HepG2 (cell line): ENCODE results near the gene ARID5B. TPM values are rescaled to one million over a fixed set of nuclear protein-coding genes. Genes with fewer than 3 reads are reported as not detected.

Experiments
- ATAC-seq: fragments of 200-7000 bp; cut with Tn5 transposase; 3 replicates; pipeline ENCODE4 v1.9.1; 2020; ENCODE audit warnings: mild to moderate bottlenecking, moderate library complexity
- BruUV-seq: library from RNA; stranded (reverse); fragments of 400-500 nt; replicated peaks from 2 replicates; lab custom pipeline; 2021; lab: Mats Ljungman, UMichigan
- CTCF ChIA-PET: fragments of 300-600 bp; formaldehyde crosslinking; extraction: SDS; loops from one replicate; lab custom pipeline; 2021; ENCODE audit warnings: low total read pairs, inconsistent platforms, low intra/inter-chr PET ratio; lab: Yijun Ruan, JAX
- POLR2A ChIA-PET: fragments of 350-600 bp; sonication (Branson Sonifier 250); formaldehyde crosslinking; loops from one replicate; lab custom pipeline; 2020; ENCODE audit warnings: antibody characterized with exemption, inconsistent platforms; lab: Yijun Ruan, JAX
- DNase-seq: peaks from one replicate; pipeline ENCODE4 v3.0.0-alpha.2; 2015; ENCODE audit warnings: low spot score
- FAIRE-seq: peaks from 3 replicates; lab custom pipeline; 2011; peaks lifted over from hg19 to GRCh38; lab: Jason Lieb, UNC
- H2AFZ ChIP-seq: one replicate; pipeline ENCODE4 v1.6.1; 2011; ENCODE audit warnings: low read length, inconsistent platforms
- H3K27ac ChIP-seq: fragments of 300-600 bp; 3 replicates; pipeline ENCODE4 v1.8.0; 2011; ENCODE audit warnings: mixed run types, mild to moderate bottlenecking, mixed read lengths, low read length, inconsistent platforms; ENCODE audit not compliant: insufficient read depth; ENCODE audit errors: extremely low read length
- H3K27me3 ChIP-seq, 2 experiments: fragments of 200-600 bp in 1 of 2; 2 replicates in 1 of 2; 3 replicates in 1 of 2; pipeline versions ENCODE4 v1.6.0 to v1.8.0; 2011; ENCODE audit warnings: low read length in 2 of 2, mild to moderate bottlenecking in 2 of 2, moderate library complexity in 2 of 2, inconsistent platforms in 1 of 2; ENCODE audit not compliant: insufficient read depth in 2 of 2, control insufficient read depth in 1 of 2
- H3K36me3 ChIP-seq, 2 experiments: fragments of 200-600 bp in 1 of 2; replicated peaks in 1 of 2; 2 replicates in 1 of 2; 3 replicates in 1 of 2; pipeline versions ENCODE4 v1.5.1 to v1.8.0; 2011; ENCODE audit warnings: low read length in 2 of 2, inconsistent platforms in 1 of 2; ENCODE audit not compliant: insufficient read depth in 2 of 2, control insufficient read depth in 1 of 2
- H3K4me1 ChIP-seq: 2 replicates; pipeline ENCODE4 v1.5.1; 2012; ENCODE audit warnings: low read length, inconsistent platforms; ENCODE audit not compliant: insufficient read depth
- H3K4me2 ChIP-seq: 2 replicates; pipeline ENCODE4 v1.6.0; 2011; ENCODE audit warnings: low read depth, low read length, inconsistent platforms
- H3K4me3 ChIP-seq, 3 experiments: fragments of 200-600 bp in 1 of 3; sonication (generic), shearing (Covaris generic) in 1 of 3; replicated peaks in 1 of 3; 2 replicates each; pipeline ENCODE4 v1.5.1; 2011 to 2016; ENCODE audit warnings: low read length in 3 of 3, inconsistent platforms in 2 of 3, low read depth in 2 of 3, mild to moderate bottlenecking in 2 of 3, control low read depth in 1 of 3, mixed read lengths in 1 of 3; ENCODE audit not compliant: insufficient read depth in 1 of 3
- H3K79me2 ChIP-seq: one replicate; pipeline ENCODE4 v1.6.1; 2011; ENCODE audit warnings: low read length, inconsistent platforms; ENCODE audit not compliant: insufficient read depth
- H3K9ac ChIP-seq: 2 replicates; pipeline ENCODE4 v1.6.0; 2011; ENCODE audit warnings: mild to moderate bottlenecking, low read depth, low read length, inconsistent platforms; ENCODE audit not compliant: insufficient read depth
- H3K9me3 ChIP-seq: 2 replicates; pipeline ENCODE4 v1.5.1; 2012; ENCODE audit warnings: mild to moderate bottlenecking, low read length
- H4K20me1 ChIP-seq: 2 replicates; pipeline ENCODE4 v1.6.0; 2011; ENCODE audit warnings: inconsistent platforms, mild to moderate bottlenecking, low read length, moderate library complexity; ENCODE audit not compliant: insufficient read depth
- BCL6 ChIP-seq: IDR thresholded peaks from 2 replicates; pipeline ENCODE4 v1.6.1; 2016; ENCODE audit warnings: missing genetic modification reagents, missing compliant biosample characterization
- FOXA1 ChIP-seq, 2 experiments: fragments of 450-650 bp in 1 of 2; sonication (generic) in 1 of 2; formaldehyde crosslinking in 1 of 2; IDR thresholded peaks; 2 replicates each; pipeline versions ENCODE4 v1.4.0 to v1.6.1; 2016 to 2020; ENCODE audit warnings: missing genetic modification reagents in 1 of 2
- FOXK1 ChIP-seq: sonication (generic); formaldehyde crosslinking; IDR thresholded peaks from 2 replicates; pipeline ENCODE4 v1.4.0; 2020; ENCODE audit warnings: low read depth, missing genetic modification reagents, borderline replicate concordance
- MTA1 ChIP-seq: sonication (generic); formaldehyde crosslinking; IDR thresholded peaks from 2 replicates; pipeline ENCODE4 v1.4.0; 2020; ENCODE audit warnings: missing genetic modification reagents, mild to moderate bottlenecking, borderline replicate concordance
- ONECUT2 ChIP-seq: sonication (generic); formaldehyde crosslinking; IDR thresholded peaks from 2 replicates; pipeline ENCODE4 v1.4.0; 2020; ENCODE audit warnings: missing genetic modification reagents
- SATB2 ChIP-seq: sonication (generic); formaldehyde crosslinking; IDR thresholded peaks from 2 replicates; pipeline ENCODE4 v1.5.0; 2020; ENCODE audit warnings: missing genetic modification reagents
- SPEN ChIP-seq: sonication (generic); formaldehyde crosslinking; IDR thresholded peaks from 2 replicates; pipeline ENCODE4 v1.5.1; 2020; ENCODE audit warnings: low read depth, mild to moderate bottlenecking, missing genetic modification reagents
- SSRP1 ChIP-seq: IDR thresholded peaks from 2 replicates; pipeline ENCODE4 v1.6.1; 2016; ENCODE audit warnings: control low read depth
- TAF15 ChIP-seq: fragments of 200-400 bp; formaldehyde crosslinking; IDR thresholded peaks from one replicate; pipeline ENCODE4 v1.6.1; 2018; ENCODE audit warnings: mild to moderate bottlenecking, low read depth, low read length; ENCODE audit not compliant: poor library complexity, severe bottlenecking
- THRA ChIP-seq: sonication (generic); formaldehyde crosslinking; IDR thresholded peaks from 2 replicates; pipeline ENCODE4 v1.4.0; 2020; ENCODE audit warnings: missing genetic modification reagents, borderline replicate concordance
- TMF1 ChIP-seq: sonication (generic); formaldehyde crosslinking; IDR thresholded peaks from 2 replicates; pipeline ENCODE4 v1.8.1; 2022; ENCODE audit warnings: low read depth, missing genetic modification reagents
- TOPORS ChIP-seq: sonication (generic); formaldehyde crosslinking; IDR thresholded peaks from 2 replicates; pipeline ENCODE4 v1.8.0; 2023; ENCODE audit warnings: mild to moderate bottlenecking, missing genetic modification reagents
- YY1 ChIP-seq: IDR thresholded peaks from 2 replicates; pipeline ENCODE4 v1.6.1; 2011; ENCODE audit warnings: low read length, low read depth, moderate library complexity, mild to moderate bottlenecking; ENCODE audit not compliant: insufficient read depth, insufficient replicate concordance
- ZNF776 ChIP-seq: sonication (generic); formaldehyde crosslinking; IDR thresholded peaks from 2 replicates; pipeline ENCODE4 v1.4.0; 2020; ENCODE audit warnings: mild to moderate bottlenecking, missing genetic modification reagents
- ZSCAN22 ChIP-seq: sonication (generic); formaldehyde crosslinking; IDR thresholded peaks from 2 replicates; pipeline ENCODE4 v1.4.0; 2020; ENCODE audit warnings: mild to moderate bottlenecking, missing genetic modification reagents
- WGBS: methylation state at CpG from one replicate; pipeline ENCODE4 v1.1.6; 2017; ENCODE audit warnings: low lambda C conversion rate; 5-methylcytosine and 5-hydroxymethylcytosine counted together
- in situ Hi-C: cut with HindIII; loops from 2 replicates; pipeline ENCODE4 v1.10.0; 2017; ENCODE audit warnings: low pct_unique_long_range_greater_than_20kb; ENCODE audit not compliant: extremely low pct_ligation_motif_present
- intact Hi-C: fragments of 100-400 bp; cut with micrococcal nuclease; formaldehyde crosslinking; loops from one replicate; pipeline ENCODE4 v1.10.0; 2022; ENCODE audit not compliant: unreplicated experiment
- polyA plus RNA-seq, 8 experiments: library from polyadenylated mRNA; depleted of rRNA in 3 of 8; stranded (reverse) in 7 of 8; unstranded in 1 of 8; fragments of >200 nt; fragmentation: Illumina TruSeq in 4 of 8; extraction: Trizol in 4 of 8; gene quantifications; 2 replicates each; pipeline versions ENCODE4 v1.2.1 to v1.2.3, GENCODE V29; 2011 to 2016; ENCODE audit warnings: low read depth in 4 of 8, missing spikeins in 1 of 8, mixed read lengths in 1 of 8; ENCODE audit not compliant: insufficient read depth in 1 of 8
- total RNA-seq, 5 experiments: library from RNA; depleted of rRNA; stranded (reverse); fragments of >200 nt; fragmentation: Illumina TruSeq; extraction: Trizol; gene quantifications; 2 replicates each; pipeline ENCODE4 v1.2.3, GENCODE V29; 2016; ENCODE audit warnings: low read depth in 1 of 5
- TF ChIP-seq, protein P1 (sequence below): sonication (generic); formaldehyde crosslinking; IDR thresholded peaks from 2 replicates; pipeline ENCODE4 v1.5.1; 2020; ENCODE audit warnings: mild to moderate bottlenecking, moderate library complexity, missing genetic modification reagents
- TF ChIP-seq, protein P2 (sequence below): sonication (generic); formaldehyde crosslinking; IDR thresholded peaks from 2 replicates; pipeline ENCODE4 v1.9.0; 2021; ENCODE audit warnings: missing genetic modification reagents, mild to moderate bottlenecking, borderline replicate concordance
- TF ChIP-seq, protein P3 (sequence below): sonication (generic); formaldehyde crosslinking; IDR thresholded peaks from 2 replicates; pipeline ENCODE4 v1.4.0; 2020; ENCODE audit warnings: missing genetic modification reagents

The ARID5B gene
- total and polyA plus RNA-seq, 2 of the 13 experiments (the other 11 are each of a cell fraction or from before 2014, with no cell fraction given): 6.2 to 21.1 TPM

DNA sequence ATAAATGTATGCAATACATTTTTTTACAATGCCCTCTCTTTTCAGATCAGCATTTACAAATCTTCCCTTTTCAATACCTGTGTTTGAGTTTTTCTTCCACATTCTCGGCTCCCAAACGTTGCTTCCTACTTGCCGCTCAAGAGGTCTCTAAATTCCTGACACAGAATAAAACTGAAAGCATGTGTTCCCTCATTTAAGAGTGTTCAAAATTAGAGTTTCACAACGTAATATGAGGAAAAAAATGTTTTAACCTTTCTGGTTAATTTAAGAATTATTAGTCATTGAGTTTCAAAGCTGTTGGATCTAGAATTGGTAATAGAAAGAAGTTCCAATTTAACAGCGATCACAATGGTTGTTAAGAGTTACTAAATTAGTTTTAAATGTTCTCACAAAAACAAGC, 100.4 kb downstream of the ARID5B start:
- Histone ChIP-seq H3K36me3 (peaks cover 9 to 21% of the 10 kb centered on the region in 2 experiments), H3K79me2 (no peaks in the 10 kb centered on the region), H3K4me1 (peaks cover 47% of the 10 kb centered on the region), H4K20me1 (no peaks in the 10 kb centered on the region), H3K27me3 (no peaks in the 10 kb centered on the region), H3K9me3 (no peaks in the 10 kb centered on the region), H3K4me3 (no peak overlapping the region), H3K4me2 (no peak overlapping the region), H3K9ac (no peak overlapping the region), H3K27ac (no peak overlapping the region), H2AFZ (no peak overlapping the region)
- WGBS: 96% methylated on average over 5 of the region's 5 CpGs
- no peak for DNase-seq
- POLR2A ChIA-PET: no interaction called here
- CTCF ChIA-PET: no interaction called here
- no peak for ATAC-seq
- FAIRE-seq: no peak
- in situ Hi-C loops: no loop called here
- BruUV-seq: no TSS peak
- intact Hi-C loops: no loop called here
- TF ChIP-seq, protein P1, sequence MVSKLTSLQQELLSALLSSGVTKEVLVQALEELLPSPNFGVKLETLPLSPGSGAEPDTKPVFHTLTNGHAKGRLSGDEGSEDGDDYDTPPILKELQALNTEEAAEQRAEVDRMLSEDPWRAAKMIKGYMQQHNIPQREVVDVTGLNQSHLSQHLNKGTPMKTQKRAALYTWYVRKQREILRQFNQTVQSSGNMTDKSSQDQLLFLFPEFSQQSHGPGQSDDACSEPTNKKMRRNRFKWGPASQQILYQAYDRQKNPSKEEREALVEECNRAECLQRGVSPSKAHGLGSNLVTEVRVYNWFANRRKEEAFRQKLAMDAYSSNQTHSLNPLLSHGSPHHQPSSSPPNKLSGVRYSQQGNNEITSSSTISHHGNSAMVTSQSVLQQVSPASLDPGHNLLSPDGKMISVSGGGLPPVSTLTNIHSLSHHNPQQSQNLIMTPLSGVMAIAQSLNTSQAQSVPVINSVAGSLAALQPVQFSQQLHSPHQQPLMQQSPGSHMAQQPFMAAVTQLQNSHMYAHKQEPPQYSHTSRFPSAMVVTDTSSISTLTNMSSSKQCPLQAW (CRISPR knock-in tag): no peak
- TF ChIP-seq, protein P2, sequence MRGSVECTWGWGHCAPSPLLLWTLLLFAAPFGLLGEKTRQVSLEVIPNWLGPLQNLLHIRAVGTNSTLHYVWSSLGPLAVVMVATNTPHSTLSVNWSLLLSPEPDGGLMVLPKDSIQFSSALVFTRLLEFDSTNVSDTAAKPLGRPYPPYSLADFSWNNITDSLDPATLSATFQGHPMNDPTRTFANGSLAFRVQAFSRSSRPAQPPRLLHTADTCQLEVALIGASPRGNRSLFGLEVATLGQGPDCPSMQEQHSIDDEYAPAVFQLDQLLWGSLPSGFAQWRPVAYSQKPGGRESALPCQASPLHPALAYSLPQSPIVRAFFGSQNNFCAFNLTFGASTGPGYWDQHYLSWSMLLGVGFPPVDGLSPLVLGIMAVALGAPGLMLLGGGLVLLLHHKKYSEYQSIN (CRISPR knock-in tag): no peak
- TF ChIP-seq ZNF776 (CRISPR knock-in tag) (no peak), THRA (CRISPR knock-in tag) (no peak), MTA1 (CRISPR knock-in tag) (no peak), FOXK1 (no peak), TOPORS (CRISPR knock-in tag) (no peak), FOXA1 (IDR thresholded peaks at IDR 0.05) (no peak), FOXA1 (CRISPR knock-in tag; IDR thresholded peaks at IDR 0.05) (no peak), ZSCAN22 (no peak), TMF1 (CRISPR knock-in tag) (no peak), SSRP1 (CRISPR knock-in tag) (no peak), TAF15 (no peak), ONECUT2 (no peak), YY1 (no peak), SATB2 (CRISPR knock-in tag) (no peak), BCL6 (CRISPR knock-in tag) (no peak), SPEN (CRISPR knock-in tag) (no peak)
- TF ChIP-seq, protein P3, sequence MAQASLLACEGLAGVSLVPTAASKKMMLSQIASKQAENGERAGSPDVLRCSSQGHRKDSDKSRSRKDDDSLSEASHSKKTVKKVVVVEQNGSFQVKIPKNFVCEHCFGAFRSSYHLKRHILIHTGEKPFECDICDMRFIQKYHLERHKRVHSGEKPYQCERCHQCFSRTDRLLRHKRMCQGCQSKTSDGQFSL (CRISPR knock-in tag): no peak
